H1 (cell line): Measurements from ENCODE around the gene ATP2B3. TPM values are rescaled to one million over a fixed set of nuclear protein-coding genes. Genes with fewer than 3 reads are reported as not detected.

ENCODE experiments used
- CHD1 ChIP-seq: IDR thresholded peaks from 2 replicates; pipeline ENCODE4 v1.6.1; 2012; ENCODE audit warnings: low read depth, low read length, improper control_type of control experiment
- CREB1 ChIP-seq: IDR thresholded peaks from 2 replicates; pipeline ENCODE4 v1.6.1; 2012; ENCODE audit warnings: inconsistent platforms
- HDAC2 ChIP-seq, 2 experiments: fragments of 300-600 bp in 1 of 2; sonication (generic) in 1 of 2; IDR thresholded peaks; 2 replicates each; pipeline ENCODE4 v1.6.1; 2011 to 2012; ENCODE audit warnings: low read depth in 2 of 2, low read length in 2 of 2, mild to moderate bottlenecking in 2 of 2, moderate library complexity in 2 of 2, borderline replicate concordance in 1 of 2, inconsistent platforms in 1 of 2
- RBBP5 ChIP-seq: IDR thresholded peaks from 2 replicates; pipeline ENCODE4 v1.7.1; 2012; ENCODE audit warnings: low read depth, mild to moderate bottlenecking, inconsistent platforms, low read length, moderate library complexity, borderline replicate concordance
- RNF2 ChIP-seq: fragments of 200-900, 300-1000 bp; sonication (generic); IDR thresholded peaks from 2 replicates; pipeline ENCODE4 v1.7.1; 2016; ENCODE audit warnings: borderline replicate concordance, low read depth, mild to moderate bottlenecking, antibody characterized with exemption, low read length; ENCODE audit not compliant: poor library complexity, severe bottlenecking; ENCODE audit errors: missing control alignments
- TAF1 ChIP-seq: IDR thresholded peaks from 2 replicates; pipeline ENCODE4 v1.6.1; 2011; ENCODE audit warnings: mild to moderate bottlenecking, low read depth, low read length
- polyA plus RNA-seq, 7 experiments: library from polyadenylated mRNA; depleted of rRNA in 3 of 7; stranded (reverse) in 5 of 7; unstranded in 2 of 7; fragments of >200 nt in 5 of 7; fragments of 200-250 nt in 2 of 7; gene quantifications; 1 replicate in 5 of 7; 2 replicates in 1 of 7; 4 replicates in 1 of 7; pipeline versions ENCODE4 v1.2.1 to v1.2.3, GENCODE V29; 2011 to 2013; ENCODE audit warnings: missing spikeins in 2 of 7, mixed read lengths in 2 of 7
- total RNA-seq: library from RNA; stranded (reverse); fragmentation: NEBNext Ultra II Directional; extraction: Animal tissue kit (Norgen Biotek cat#: 25700); gene quantifications from 2 replicates; pipeline ENCODE4 v1.2.1, GENCODE V29; 2021

ATP2B3 gene
- total and polyA plus RNA-seq, 2 of the 8 experiments (the other 6 are each of a cell fraction or from before 2014, with no cell fraction given): 0.14 to 0.19 TPM

GRCh38 chrX:153514259-153514658 lies 3.2 kb upstream of the ATP2B3 start (continued):
- no peak for TF ChIP-seq RNF2
- no peak for TF ChIP-seq CREB1
- TF ChIP-seq CHD1: no peak
- no peak for TF ChIP-seq TAF1
- no peak for TF ChIP-seq RBBP5
- TF ChIP-seq HDAC2 (IDR thresholded peaks at IDR 0.05; ENCODE audit: borderline replicate concordance in 1 of 2, low read depth in 2 of 2, low read length in 2 of 2): no peak
